ENCODE data around the gene CTDSPL. TPM values are rescaled to one million over a fixed set of nuclear protein-coding genes. Genes with fewer than 3 reads are reported as not detected.
"Not testable (repeated sequence)": the region's sequence is repeated elsewhere in the genome, so short reads cannot be mapped to it uniquely, and the experiment has no call there.

Gene CTDSPL
- total RNA-seq, 3 donors from 2014 or later (not counting 1 experiment from before 2014, with no cell fraction given): 0.50 to 3.4 (median 1.8) TPM

- intact Hi-C loops (cut with micrococcal nuclease): no loop called here
- peak in 1 of 2 donors; percentile 56 for DNase-seq
These were observed 169.6 kb downstream of the CTDSPL start for GRCh38 chr3:38031022-38031994.

GRCh38 chr3:38032328-38032865 lies 170.7 kb downstream of the CTDSPL start:
- H3K4me1 ChIP-seq (ENCODE audit: control insufficient read depth, insufficient read depth, low read length): peaks cover 27% of the 10 kb centered on the region
- Mint-ChIP-seq H3K4me1 (peaks cover 11 to 15% of the 10 kb centered on the region in 2 donors), H3K27ac (no peak overlapping the region), H3K36me3 (no peaks in the 10 kb centered on the region), H3K4me3 (no peak overlapping the region), H3K9me3 (no peaks in the 10 kb centered on the region), H3K27me3 (ENCODE audit: low read depth in 2 of 2) (peaks cover 14 to 18% of the 10 kb centered on the region in 2 donors)
- intact Hi-C loops (cut with micrococcal nuclease): no loop called here
- H3K36me3 ChIP-seq (ENCODE audit: control insufficient read depth, insufficient read depth, low read length): no peaks in the 10 kb centered on the region
- WGBS (ENCODE audit: insufficient coverage): 83% methylated on average over 1 of the region's 1 CpG
- H3K4me3 ChIP-seq (ENCODE audit: low read length): no peak overlapping the region
- peak in 1 of 2 donors; percentile 1 for DNase-seq
- no peak for ATAC-seq
- no peaks in the 10 kb centered on the region for H3K9me3 ChIP-seq (ENCODE audit: control insufficient read depth, insufficient read depth, low read length)
- no peak for TF ChIP-seq CTCF (IDR thresholded peaks at IDR 0.05)
- H3K27me3 ChIP-seq (ENCODE audit: control insufficient read depth, insufficient read depth, low read length): peaks cover 20% of the 10 kb centered on the region
- no peak overlapping the region for H3K27ac ChIP-seq (ENCODE audit: low read length)

More at GRCh38 chr3:38031022-38031994, 169.6 kb downstream of the CTDSPL start:
- peaks cover 20% of the 10 kb centered on the region for H3K27me3 ChIP-seq (ENCODE audit: control insufficient read depth, insufficient read depth, low read length)
- H3K9me3 ChIP-seq (ENCODE audit: control insufficient read depth, insufficient read depth, low read length): no peaks in the 10 kb centered on the region
- peak; percentile 26 to 39 (median 28) for ATAC-seq
- peaks cover 6 to 14% of the 10 kb centered on the region in 2 donors for H3K4me1 Mint-ChIP-seq
- H3K36me3 ChIP-seq (ENCODE audit: control insufficient read depth, insufficient read depth, low read length): no peaks in the 10 kb centered on the region
- H3K9me3 Mint-ChIP-seq: no peaks in the 10 kb centered on the region
- H3K27me3 Mint-ChIP-seq (ENCODE audit: low read depth in 2 of 2): peaks cover 14 to 18% of the 10 kb centered on the region in 2 donors
- peak overlapping the region; percentile 78 for H3K4me3 Mint-ChIP-seq
- H3K27ac ChIP-seq (ENCODE audit: low read length): no peak overlapping the region
- no peak overlapping the region for H3K4me3 ChIP-seq (ENCODE audit: low read length)
- TF ChIP-seq CTCF (IDR thresholded peaks at IDR 0.05): no peak
- peaks cover 28% of the 10 kb centered on the region for H3K4me1 ChIP-seq (ENCODE audit: control insufficient read depth, insufficient read depth, low read length)
- WGBS (ENCODE audit: insufficient coverage): 70% methylated on average over 8 of the region's 9 CpGs
- H3K36me3 Mint-ChIP-seq: no peaks in the 10 kb centered on the region
- H3K27ac Mint-ChIP-seq: peak overlapping the region; percentile 61 to 80

GRCh38 chr3:38033586-38033985 lies 171.9 kb downstream of the CTDSPL start:
- H3K36me3 Mint-ChIP-seq; H3K27ac Mint-ChIP-seq; H3K4me3 Mint-ChIP-seq; H3K36me3 ChIP-seq (ENCODE audit: control insufficient read depth, insufficient read depth, low read length); ATAC-seq; intact Hi-C loops (cut with micrococcal nuclease); H3K9me3 ChIP-seq (ENCODE audit: control insufficient read depth, insufficient read depth, low read length); H3K9me3 Mint-ChIP-seq; H3K27ac ChIP-seq (ENCODE audit: low read length); H3K4me3 ChIP-seq (ENCODE audit: low read length); DNase-seq: not testable (repeated sequence)
- H3K4me1 Mint-ChIP-seq: peaks cover 19 to 24% of the 10 kb centered on the region in 2 donors
- H3K27me3 ChIP-seq (ENCODE audit: control insufficient read depth, insufficient read depth, low read length): peaks cover 17% of the 10 kb centered on the region
- peaks cover 38% of the 10 kb centered on the region for H3K4me1 ChIP-seq (ENCODE audit: control insufficient read depth, insufficient read depth, low read length)
- H3K27me3 Mint-ChIP-seq (ENCODE audit: low read depth in 2 of 2): peaks cover 9 to 13% of the 10 kb centered on the region in 2 donors
- 96% methylated on average over 6 of the region's 7 CpGs for WGBS (ENCODE audit: insufficient coverage)

Other genes starting within 250 kb of the CTDSPL start
- gene VILL, start 128.9 kb downstream of the CTDSPL start, total RNA-seq: 10 to 100 TPM; 25.6 to 27.8 (median 26.9) TPM
- 10 to 100 TPM; 27.7 to 38.1 (median 29.4) TPM for gene PLCD1, start 167.8 kb downstream of the CTDSPL start, total RNA-seq
- 1 to 10 TPM; 6.1 to 7.5 (median 7.0) TPM for gene DLEC1, start 177.3 kb downstream of the CTDSPL start, total RNA-seq